CD4-positive, alpha-beta memory T cell (primary cell): ENCODE data around the gene KCNQ1. TPM values are rescaled to one million over a fixed set of nuclear protein-coding genes. Genes with fewer than 3 reads are reported as not detected.

Experiments used
- CTCF ChIA-PET: fragments of 350-600 bp; sonication (Branson Sonifier 250); formaldehyde crosslinking; loops from one replicate; lab custom pipeline; 2021; ENCODE audit warnings: inconsistent platforms; ENCODE audit not compliant: partially characterized antibody; lab: Charles Lee
- POLR2A ChIA-PET: fragments of 350-600 bp; sonication (Branson Sonifier 250); formaldehyde crosslinking; loops from one replicate; lab custom pipeline; 2021; ENCODE audit not compliant: partially characterized antibody; lab: Charles Lee
- DNase-seq, 5 donors: peaks; one replicate each; pipeline versions ENCODE4 v3.0.0 to v3.0.0-alpha.2; 2020 to 2022; ENCODE audit warnings: mixed read lengths in 1 of 5
- H3K27ac ChIP-seq: one replicate; pipeline ENCODE4 v1.7.0; 2013; ENCODE audit warnings: low read depth, low read length
- H3K27me3 ChIP-seq: 2 replicates; pipeline ENCODE4 v1.7.0; 2013; ENCODE audit warnings: mild to moderate bottlenecking, low read length, moderate library complexity; ENCODE audit not compliant: insufficient read depth
- H3K36me3 ChIP-seq: 2 replicates; pipeline ENCODE4 v1.7.0; 2013; ENCODE audit warnings: mild to moderate bottlenecking, low read length, moderate library complexity; ENCODE audit not compliant: insufficient read depth
- H3K4me1 ChIP-seq: 2 replicates; pipeline ENCODE4 v1.7.0; 2013; ENCODE audit warnings: mild to moderate bottlenecking, low read length, moderate library complexity; ENCODE audit not compliant: insufficient read depth
- H3K4me3 ChIP-seq, 2 donors: one replicate each; pipeline ENCODE4 v1.7.0; 2013; ENCODE audit warnings: low read length in 2 of 2, mild to moderate bottlenecking in 1 of 2
- H3K9me3 ChIP-seq, 2 donors: one replicate each; pipeline ENCODE4 v1.7.0; 2013; ENCODE audit warnings: low read length in 2 of 2, control low read depth in 1 of 2; ENCODE audit not compliant: control insufficient read depth in 1 of 2
- H3K27ac Mint-ChIP-seq, 7 donors: one replicate each; pipeline ENCODE4 v1.8.0; 2020 to 2021; ENCODE audit warnings: mixed read lengths in 7 of 7, mild to moderate bottlenecking in 6 of 7, inconsistent platforms in 3 of 7, moderate library complexity in 3 of 7
- H3K27me3 Mint-ChIP-seq, 2 donors: one replicate each; pipeline ENCODE4 v1.8.0; 2020 to 2021; ENCODE audit warnings: mixed read lengths in 2 of 2
- H3K36me3 Mint-ChIP-seq, 2 donors: one replicate each; pipeline ENCODE4 v1.8.0; 2020 to 2021; ENCODE audit warnings: mixed read lengths in 2 of 2, inconsistent platforms in 1 of 2, mild to moderate bottlenecking in 1 of 2
- H3K4me1 Mint-ChIP-seq, 4 donors: one replicate each; pipeline ENCODE4 v1.8.0; 2020 to 2021; ENCODE audit warnings: mixed read lengths in 4 of 4, mild to moderate bottlenecking in 1 of 4
- H3K4me3 Mint-ChIP-seq, 8 donors: one replicate each; pipeline ENCODE4 v1.8.0; 2020 to 2021; ENCODE audit warnings: mixed read lengths in 8 of 8, mild to moderate bottlenecking in 7 of 8, moderate library complexity in 6 of 8, inconsistent platforms in 3 of 8
- H3K9me3 Mint-ChIP-seq, 8 donors: one replicate each; pipeline ENCODE4 v1.8.0; 2020 to 2021; ENCODE audit warnings: mixed read lengths in 8 of 8, mild to moderate bottlenecking in 5 of 8, inconsistent platforms in 3 of 8, moderate library complexity in 1 of 8
- intact Hi-C: fragments of 100-400 bp; cut with micrococcal nuclease; formaldehyde crosslinking; loops from one replicate; pipeline ENCODE4 v1.15.1; 2023
- polyA plus RNA-seq, 2 donors: library from polyadenylated mRNA; unstranded; fragments of 300-500 nt; fragmentation: Illumina TruSeq; gene quantifications; one replicate each; pipeline ENCODE4 v1.2.3, GENCODE V29; 2021
- total RNA-seq, 2 experiments: library from RNA; stranded (reverse); gene quantifications; one replicate each; pipeline ENCODE4 v1.2.3, GENCODE V29; 2021

The KCNQ1 gene
- total and polyA plus RNA-seq, 4 experiments from 2014 or later = 5.4 to 21.7 (median 21.5) TPM

DNA sequence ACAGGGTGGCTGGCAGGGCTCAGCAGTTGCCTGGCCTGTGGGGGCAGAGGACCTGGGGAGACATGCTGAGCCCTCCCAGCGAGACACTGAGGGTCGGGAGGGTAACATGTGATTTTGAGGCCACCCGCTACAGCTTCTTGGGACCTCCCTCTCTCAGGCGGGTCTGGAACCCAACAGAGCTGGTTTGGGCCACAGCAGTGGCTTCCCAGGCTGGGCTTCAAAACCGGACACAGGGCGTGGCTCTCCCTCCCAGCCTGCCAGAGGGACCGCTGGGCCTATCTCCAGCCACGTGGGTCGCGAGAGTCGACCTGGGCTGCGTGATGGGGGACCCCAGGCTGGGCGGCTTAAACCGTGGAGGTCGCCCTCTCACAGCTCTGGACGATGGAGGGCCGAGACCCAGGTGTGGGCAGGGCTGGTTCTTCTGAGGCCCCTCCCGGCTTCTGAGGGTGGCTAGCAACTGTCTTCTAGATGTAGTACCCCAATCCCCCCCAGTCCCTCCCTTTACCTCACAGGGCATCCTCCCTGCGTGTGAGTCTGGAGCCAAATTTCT, 91.7 kb downstream of the KCNQ1 start:
- CTCF ChIA-PET = interaction anchor here (1.2 to 6.8 kb wide), 3 partner anchors 351 to 554 kb away, joined by 3 to 303 read pairs (median 83); partner anchors contain the start of gene CDKN1C
- no peak for DNase-seq

DNA sequence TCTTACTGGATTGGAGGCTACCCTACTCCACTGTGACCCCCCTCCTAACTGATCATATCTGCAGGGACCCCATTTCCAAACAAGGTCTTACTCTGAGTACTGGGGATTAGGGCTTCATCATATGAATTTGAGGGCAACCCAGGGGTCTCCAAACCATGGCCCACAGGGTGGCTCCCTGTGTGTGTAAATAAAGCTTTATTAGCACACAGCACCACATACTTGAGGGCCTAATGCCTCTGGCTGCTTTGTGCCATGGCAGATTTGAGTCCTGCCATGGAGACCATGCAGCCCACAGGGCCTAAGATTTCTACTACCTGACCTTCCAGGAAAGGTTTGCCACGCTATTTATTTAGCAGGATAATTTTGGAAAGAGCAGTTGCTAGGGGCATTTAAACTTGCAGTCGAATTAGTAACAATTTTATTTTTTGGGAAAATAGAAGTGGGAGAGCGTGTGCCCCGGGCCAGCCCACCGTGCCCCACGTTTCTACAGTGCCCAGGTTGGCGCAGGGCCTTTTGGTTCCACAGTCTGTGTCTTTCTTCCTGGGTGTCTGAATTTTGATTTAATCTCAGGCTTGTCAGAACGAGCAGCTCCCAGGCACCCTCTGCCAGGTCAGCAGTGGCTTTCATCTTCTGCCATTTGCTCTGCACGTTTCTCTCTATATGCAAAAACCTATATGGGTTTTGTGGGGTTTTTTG, 92.3 kb downstream of the KCNQ1 start:
- Histone ChIP-seq H3K27ac (no peak overlapping the region), H3K4me1 (peaks cover 14% of the 10 kb centered on the region), H3K4me3 (no peak overlapping the region), H3K27me3 (no peaks in the 10 kb centered on the region), H3K36me3 (no peaks in the 10 kb centered on the region), H3K9me3 (no peaks in the 10 kb centered on the region)
- intact Hi-C loops = no loop called here
- Mint-ChIP-seq H3K36me3 (no peaks in the 10 kb centered on the region), H3K27ac (peak overlapping the region in 2 of 7 donors; percentile 68 to 73), H3K4me1 (peaks cover 7 to 18% (median 11%) of the 10 kb centered on the region in 4 donors), H3K4me3 (no peak overlapping the region), H3K9me3 (peaks cover 0 to 1% (median 0%) of the 10 kb centered on the region in 8 donors), H3K27me3 (no peaks in the 10 kb centered on the region)
- ChIA-PET POLR2A (no interaction called here), CTCF (interaction anchor here (1.2 to 6.8 kb wide), 3 partner anchors 350 to 554 kb away, joined by 3 to 83 read pairs (median 6); no protein-coding TSS in a partner anchor)
- DNase-seq = no peak

More for the DNA sequence above, 91.7 kb downstream of the KCNQ1 start:
- H3K27me3 Mint-ChIP-seq = no peaks in the 10 kb centered on the region
- H3K4me1 Mint-ChIP-seq = peaks cover 7 to 18% (median 11%) of the 10 kb centered on the region in 4 donors
- intact Hi-C loops = no loop called here
- H3K9me3 ChIP-seq = no peaks in the 10 kb centered on the region
- H3K4me3 Mint-ChIP-seq = no peak overlapping the region
- peaks cover 0 to 1% (median 0%) of the 10 kb centered on the region in 8 donors for H3K9me3 Mint-ChIP-seq
- no peak overlapping the region for H3K27ac ChIP-seq
- no peaks in the 10 kb centered on the region for H3K27me3 ChIP-seq
- no peaks in the 10 kb centered on the region for H3K36me3 ChIP-seq
- peaks cover 14% of the 10 kb centered on the region for H3K4me1 ChIP-seq
- no peaks in the 10 kb centered on the region for H3K36me3 Mint-ChIP-seq
- no peak overlapping the region for H3K4me3 ChIP-seq
- POLR2A ChIA-PET = no interaction called here
- no peak overlapping the region for H3K27ac Mint-ChIP-seq

DNA sequence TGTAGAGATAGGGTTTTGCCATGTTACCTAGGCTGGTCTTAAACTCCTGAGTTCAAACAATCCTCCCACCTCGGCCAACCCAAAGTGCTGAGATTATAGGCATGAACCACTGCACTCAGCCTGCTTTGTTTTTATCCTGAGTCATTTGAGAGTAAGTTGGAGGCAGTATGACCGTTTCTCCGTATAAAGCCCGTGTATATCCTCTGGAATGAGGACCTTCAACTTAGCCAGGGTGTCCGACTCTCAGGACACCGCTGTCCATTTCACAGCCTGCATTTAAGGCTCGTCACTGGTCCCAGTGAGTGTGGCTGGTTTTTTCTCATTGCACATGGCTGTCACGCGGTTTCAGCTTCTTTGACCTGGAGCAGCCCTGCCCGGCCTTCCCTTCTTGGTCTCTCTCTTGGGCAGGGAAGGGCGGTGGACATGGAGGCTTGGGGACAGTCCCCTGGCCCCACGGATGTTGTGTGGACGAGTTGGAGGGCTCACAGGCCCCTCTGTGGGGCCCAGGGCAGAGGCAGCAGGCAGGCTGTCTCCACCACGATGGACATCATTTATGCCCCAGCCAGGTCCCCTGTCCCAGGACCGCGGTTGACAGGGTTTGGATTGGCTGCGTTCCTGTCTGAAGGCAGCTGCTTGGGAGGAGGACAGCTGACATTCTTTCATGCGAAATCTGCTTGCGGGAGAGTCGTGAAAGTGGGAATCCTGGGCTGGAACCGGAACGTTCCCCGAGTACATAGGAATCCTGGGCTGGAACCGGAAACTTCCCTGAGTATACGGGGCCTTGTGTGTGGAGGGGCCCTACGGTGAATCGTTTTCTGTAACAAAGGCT, 93.3 kb downstream of the KCNQ1 start:
- no peak overlapping the region for H3K27ac ChIP-seq
- DNase-seq = no peak
- no peak overlapping the region for H3K4me3 Mint-ChIP-seq
- H3K36me3 Mint-ChIP-seq = no peaks in the 10 kb centered on the region
- peaks cover 3 to 17% (median 6%) of the 10 kb centered on the region in 4 donors for H3K4me1 Mint-ChIP-seq
- no peaks in the 10 kb centered on the region for H3K36me3 ChIP-seq
- H3K27me3 ChIP-seq = no peaks in the 10 kb centered on the region
- no peaks in the 10 kb centered on the region for H3K27me3 Mint-ChIP-seq
- no peak overlapping the region for H3K4me3 ChIP-seq
- CTCF ChIA-PET = interaction anchor here (1.6 kb wide), 1 partner anchor 349 kb away, joined by 6 read pairs; no protein-coding TSS in a partner anchor
- H3K27ac Mint-ChIP-seq = peak overlapping the region in 1 of 7 donors; percentile 70
- POLR2A ChIA-PET = no interaction called here
- intact Hi-C loops = no loop called here
- no peaks in the 10 kb centered on the region for H3K9me3 ChIP-seq
- peaks cover 4% of the 10 kb centered on the region for H3K4me1 ChIP-seq
- peaks cover 0 to 1% (median 0%) of the 10 kb centered on the region in 8 donors for H3K9me3 Mint-ChIP-seq

DNA sequence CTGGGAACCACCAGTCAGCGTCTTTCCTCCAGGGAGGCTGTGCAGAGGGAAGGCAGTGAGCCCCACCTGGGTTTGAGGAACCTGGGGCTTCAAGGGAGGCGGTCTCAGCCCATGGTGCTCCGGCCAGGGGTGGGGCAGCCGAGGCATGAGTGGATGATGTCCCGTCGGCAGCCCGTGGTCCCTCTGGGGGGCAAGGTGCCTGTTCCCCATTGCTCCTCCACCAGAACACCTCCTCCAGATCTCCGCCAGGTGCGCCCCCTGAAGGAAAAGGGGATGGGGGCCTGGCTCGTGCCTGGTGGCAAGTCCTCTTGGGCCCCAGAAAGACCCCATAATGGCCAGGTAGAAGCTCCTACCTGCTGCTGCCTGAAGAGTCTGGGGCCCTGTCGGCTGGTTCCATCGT, 94.1 kb downstream of the KCNQ1 start:
- H3K4me1 Mint-ChIP-seq = peaks cover 0 to 13% (median 6%) of the 10 kb centered on the region in 4 donors
- Histone ChIP-seq H3K36me3 (no peaks in the 10 kb centered on the region), H3K4me1 (no peaks in the 10 kb centered on the region), H3K4me3 (no peak overlapping the region), H3K9me3 (no peaks in the 10 kb centered on the region), H3K27ac (no peak overlapping the region), H3K27me3 (no peaks in the 10 kb centered on the region)
- H3K27ac Mint-ChIP-seq = no peak overlapping the region
- H3K36me3 Mint-ChIP-seq = no peaks in the 10 kb centered on the region
- CTCF ChIA-PET = no interaction called here
- no peaks in the 10 kb centered on the region for H3K9me3 Mint-ChIP-seq
- no peak for DNase-seq
- POLR2A ChIA-PET = no interaction called here
- H3K27me3 Mint-ChIP-seq = no peaks in the 10 kb centered on the region
- H3K4me3 Mint-ChIP-seq = no peak overlapping the region
- intact Hi-C loops = no loop called here

DNA sequence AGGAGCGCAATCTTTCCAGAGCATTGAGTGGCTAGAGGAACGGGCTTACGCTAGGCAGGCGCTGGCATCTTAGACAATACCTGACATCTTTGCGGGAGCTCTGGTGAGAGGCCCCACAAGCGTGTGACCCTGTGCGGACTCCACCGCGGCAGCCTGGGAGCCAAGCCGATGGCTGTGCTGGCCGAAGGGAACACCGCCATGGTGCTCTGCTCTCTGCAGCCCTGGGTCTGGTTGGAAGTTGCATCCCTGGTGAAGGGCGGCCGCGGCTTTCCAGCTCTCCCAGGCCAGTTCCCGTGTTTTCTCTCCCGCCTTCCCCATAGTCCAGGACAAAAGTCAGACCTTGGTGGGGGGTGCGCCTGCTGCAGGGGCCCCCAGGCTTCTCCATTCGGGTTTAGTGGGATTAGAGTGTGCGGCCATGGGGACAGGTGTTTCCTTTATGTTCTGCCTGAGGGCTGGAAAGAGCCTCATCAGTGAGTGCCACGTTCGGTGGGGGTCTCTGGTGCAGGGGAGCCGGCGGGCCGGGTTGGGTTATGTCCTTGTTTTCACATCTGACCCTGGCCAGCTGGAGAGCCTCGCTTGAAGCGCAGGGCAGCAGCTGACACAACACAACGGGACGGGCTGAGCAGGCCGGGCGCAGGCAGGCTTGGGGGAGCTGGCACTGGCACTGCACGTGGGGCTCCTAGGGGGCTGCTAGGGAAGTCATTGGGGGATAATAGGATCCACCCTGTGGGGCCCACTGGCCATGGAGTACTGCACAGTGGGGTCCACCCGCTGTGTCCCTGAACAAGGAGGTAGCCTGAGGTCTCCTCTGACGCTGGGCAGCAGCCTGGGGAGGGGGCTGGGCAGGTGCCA, 94.8 kb downstream of the KCNQ1 start:
- no peak overlapping the region for H3K27ac ChIP-seq
- CTCF ChIA-PET = no interaction called here
- Mint-ChIP-seq H3K4me1 (peaks cover 0 to 14% (median 6%) of the 10 kb centered on the region in 4 donors), H3K9me3 (no peaks in the 10 kb centered on the region), H3K36me3 (no peaks in the 10 kb centered on the region), H3K27me3 (no peaks in the 10 kb centered on the region), H3K4me3 (no peak overlapping the region), H3K27ac (no peak overlapping the region)
- H3K9me3 ChIP-seq = no peaks in the 10 kb centered on the region
- no peaks in the 10 kb centered on the region for H3K4me1 ChIP-seq
- DNase-seq = no peak
- no peaks in the 10 kb centered on the region for H3K27me3 ChIP-seq
- no peak overlapping the region for H3K4me3 ChIP-seq
- intact Hi-C loops = no loop called here
- POLR2A ChIA-PET = no interaction called here
- H3K36me3 ChIP-seq = no peaks in the 10 kb centered on the region

DNA sequence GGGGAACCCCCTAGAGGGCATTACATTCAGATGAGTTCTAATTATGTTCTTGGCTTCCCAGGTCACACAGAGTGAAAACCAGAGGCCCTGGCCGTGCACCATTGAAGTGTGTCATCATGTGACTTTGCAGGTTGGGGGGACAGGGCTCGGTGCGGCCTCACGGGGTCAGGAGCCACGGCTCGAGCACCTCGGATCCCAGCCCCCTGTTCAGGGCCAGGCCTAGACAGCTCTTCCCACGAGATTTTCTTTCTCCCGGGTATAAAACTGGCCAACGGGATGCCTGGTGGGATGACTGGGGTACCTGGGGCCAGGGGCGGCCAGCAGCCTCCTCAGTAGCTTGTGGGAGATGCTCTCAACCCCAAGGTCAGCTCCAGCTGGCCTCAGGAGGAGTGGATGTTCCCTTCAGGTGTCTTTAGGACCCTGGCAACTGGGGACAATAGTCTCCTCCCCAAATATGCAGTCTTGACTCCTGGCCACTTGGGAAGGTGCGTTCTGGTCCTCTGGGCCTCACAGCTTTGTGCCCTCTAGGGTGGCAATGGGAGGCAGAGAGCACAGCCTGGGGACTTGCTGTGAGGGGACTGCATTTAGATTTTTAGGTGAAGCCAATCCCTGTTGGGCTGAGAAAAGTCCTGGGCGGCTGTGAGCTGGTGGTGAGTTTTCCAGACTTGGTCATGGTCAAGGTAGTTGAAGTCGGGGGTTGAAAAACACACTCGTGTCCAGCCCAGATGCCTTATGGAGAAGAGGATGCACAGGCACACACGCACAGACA, 95.6 kb downstream of the KCNQ1 start:
- H3K36me3 Mint-ChIP-seq = no peaks in the 10 kb centered on the region
- Histone ChIP-seq H3K4me3 (no peak overlapping the region), H3K27me3 (no peaks in the 10 kb centered on the region), H3K27ac (no peak overlapping the region), H3K36me3 (no peaks in the 10 kb centered on the region), H3K9me3 (no peaks in the 10 kb centered on the region), H3K4me1 (no peaks in the 10 kb centered on the region)
- ChIA-PET POLR2A (interaction anchor here (0.9 kb wide), 1 partner anchor 347 kb away, joined by 3 read pairs; no protein-coding TSS in a partner anchor), CTCF (no interaction called here)
- peaks cover 4 to 20% (median 9%) of the 10 kb centered on the region in 4 donors for H3K4me1 Mint-ChIP-seq
- DNase-seq = no peak
- no peak overlapping the region for H3K4me3 Mint-ChIP-seq
- H3K9me3 Mint-ChIP-seq = no peaks in the 10 kb centered on the region
- H3K27ac Mint-ChIP-seq = peak overlapping the region in 2 of 7 donors; percentile 68 to 72
- no peaks in the 10 kb centered on the region for H3K27me3 Mint-ChIP-seq
- intact Hi-C loops = no loop called here
